H1 (cell line): ENCODE results near the gene ANKS1B. TPM values are rescaled to one million over a fixed set of nuclear protein-coding genes. Genes with fewer than 3 reads are reported as not detected.

Experiments
- ATF3 ChIP-seq: IDR thresholded peaks from 2 replicates; pipeline ENCODE4 v1.6.1; 2011; ENCODE audit warnings: low read depth, mild to moderate bottlenecking, low read length; ENCODE audit not compliant: insufficient read depth
- CREB1 ChIP-seq: IDR thresholded peaks from 2 replicates; pipeline ENCODE4 v1.6.1; 2012; ENCODE audit warnings: inconsistent platforms
- EP300 ChIP-seq, 2 experiments: IDR thresholded peaks; 1 replicate in 1 of 2; 2 replicates in 1 of 2; pipeline ENCODE4 v1.6.1; 2011 to 2012; ENCODE audit warnings: low read depth in 2 of 2, low read length in 2 of 2, mild to moderate bottlenecking in 2 of 2, borderline replicate concordance in 1 of 2, inconsistent platforms in 1 of 2, moderate library complexity in 1 of 2
- GTF2F1 ChIP-seq: IDR thresholded peaks from 2 replicates; pipeline ENCODE4 v1.6.1; 2012; ENCODE audit warnings: low read depth, low read length, improper control_type of control experiment, borderline replicate concordance
- JUN ChIP-seq: IDR thresholded peaks from 2 replicates; pipeline ENCODE4 v1.6.1; 2011; ENCODE audit warnings: low read depth, mild to moderate bottlenecking, improper control_type of control experiment, low read length
- polyA plus RNA-seq, 7 experiments: library from polyadenylated mRNA; depleted of rRNA in 3 of 7; stranded (reverse) in 5 of 7; unstranded in 2 of 7; fragments of >200 nt in 5 of 7; fragments of 200-250 nt in 2 of 7; gene quantifications; 1 replicate in 5 of 7; 2 replicates in 1 of 7; 4 replicates in 1 of 7; pipeline versions ENCODE4 v1.2.1 to v1.2.3, GENCODE V29; 2011 to 2013; ENCODE audit warnings: missing spikeins in 2 of 7, mixed read lengths in 2 of 7
- total RNA-seq: library from RNA; stranded (reverse); fragmentation: NEBNext Ultra II Directional; extraction: Animal tissue kit (Norgen Biotek cat#: 25700); gene quantifications from 2 replicates; pipeline ENCODE4 v1.2.1, GENCODE V29; 2021
- TF ChIP-seq, protein P1 (sequence below), 3 experiments: IDR thresholded peaks; 1 replicate in 2 of 3; 2 replicates in 1 of 3; pipeline versions ENCODE4 v1.5.1 to v1.6.1; 2011; ENCODE audit warnings: low read length in 3 of 3, mild to moderate bottlenecking in 3 of 3, inconsistent platforms in 2 of 3, low read depth in 1 of 3, moderate library complexity in 1 of 3; ENCODE audit not compliant: insufficient read depth in 1 of 3; ENCODE audit errors: control extremely low read depth in 1 of 3
- TF ChIP-seq, protein P2 (sequence below): IDR thresholded peaks from 2 replicates; pipeline ENCODE4 v1.6.1; 2012; ENCODE audit warnings: inconsistent platforms

Gene ANKS1B
- total and polyA plus RNA-seq, 2 of the 8 experiments (the other 6 are each of a cell fraction or from before 2014, with no cell fraction given) = 2.7 to 6.1 TPM

DNA sequence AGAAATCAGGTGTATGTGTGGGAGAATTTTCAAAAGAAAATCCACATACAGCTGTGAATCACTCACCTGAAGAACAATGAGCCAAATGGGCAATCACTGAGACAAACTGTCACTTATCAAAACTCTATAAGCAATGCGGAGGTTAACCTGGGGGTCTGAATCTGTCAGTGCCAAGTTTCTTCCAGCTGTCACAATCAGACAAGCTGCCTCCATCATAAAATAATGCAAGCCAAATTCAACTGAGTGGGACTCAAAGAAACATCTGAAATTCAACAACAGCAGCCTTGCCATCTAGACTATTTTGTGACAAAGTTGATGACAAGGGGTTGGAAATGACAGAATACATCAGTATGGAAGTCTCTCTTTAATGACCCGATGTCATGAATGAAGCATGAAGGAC lies 276.9 kb downstream of the ANKS1B start (continued):
- TF ChIP-seq EP300 (IDR thresholded peaks at IDR 0.05; ENCODE audit: borderline replicate concordance in 1 of 2, low read depth in 2 of 2, low read length in 2 of 2) (no peak), GTF2F1 (no peak), CREB1 (no peak), JUN (no peak), ATF3 (no peak)
- TF ChIP-seq, protein P1, sequence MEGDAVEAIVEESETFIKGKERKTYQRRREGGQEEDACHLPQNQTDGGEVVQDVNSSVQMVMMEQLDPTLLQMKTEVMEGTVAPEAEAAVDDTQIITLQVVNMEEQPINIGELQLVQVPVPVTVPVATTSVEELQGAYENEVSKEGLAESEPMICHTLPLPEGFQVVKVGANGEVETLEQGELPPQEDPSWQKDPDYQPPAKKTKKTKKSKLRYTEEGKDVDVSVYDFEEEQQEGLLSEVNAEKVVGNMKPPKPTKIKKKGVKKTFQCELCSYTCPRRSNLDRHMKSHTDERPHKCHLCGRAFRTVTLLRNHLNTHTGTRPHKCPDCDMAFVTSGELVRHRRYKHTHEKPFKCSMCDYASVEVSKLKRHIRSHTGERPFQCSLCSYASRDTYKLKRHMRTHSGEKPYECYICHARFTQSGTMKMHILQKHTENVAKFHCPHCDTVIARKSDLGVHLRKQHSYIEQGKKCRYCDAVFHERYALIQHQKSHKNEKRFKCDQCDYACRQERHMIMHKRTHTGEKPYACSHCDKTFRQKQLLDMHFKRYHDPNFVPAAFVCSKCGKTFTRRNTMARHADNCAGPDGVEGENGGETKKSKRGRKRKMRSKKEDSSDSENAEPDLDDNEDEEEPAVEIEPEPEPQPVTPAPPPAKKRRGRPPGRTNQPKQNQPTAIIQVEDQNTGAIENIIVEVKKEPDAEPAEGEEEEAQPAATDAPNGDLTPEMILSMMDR (IDR thresholded peaks at IDR 0.05; ENCODE audit: control extremely low read depth in 1 of 3, insufficient read depth in 1 of 3, low read depth in 1 of 3, low read length in 3 of 3) = no peak
- TF ChIP-seq, protein P2, sequence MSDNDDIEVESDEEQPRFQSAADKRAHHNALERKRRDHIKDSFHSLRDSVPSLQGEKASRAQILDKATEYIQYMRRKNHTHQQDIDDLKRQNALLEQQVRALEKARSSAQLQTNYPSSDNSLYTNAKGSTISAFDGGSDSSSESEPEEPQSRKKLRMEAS = no peak
